PFSK-1 (cell line): Measurements from ENCODE around the gene MKRN3.

Experiments used
- FOXP2 ChIP-seq: optimal IDR thresholded peaks from 2 replicates; pipeline ENCODE3; 2011; ENCODE audit warnings: borderline replicate concordance, control low read depth, inconsistent platforms; ENCODE audit not compliant: insufficient read depth; ENCODE audit errors: extremely low read length, extremely low read depth
- POLR2AphosphoS5 ChIP-seq: IDR thresholded peaks from 2 replicates; pipeline ENCODE4 v1.6.1; 2012; ENCODE audit warnings: low read depth, mild to moderate bottlenecking, control low read depth, low read length, moderate library complexity
- REST ChIP-seq, 2 experiments: IDR thresholded peaks; 2 replicates each; pipeline versions ENCODE4 v1.6.1 to v1.8.0; 2011 to 2012; ENCODE audit warnings: low read depth in 2 of 2, low read length in 2 of 2, control low read depth in 1 of 2, inconsistent platforms in 1 of 2, mild to moderate bottlenecking in 1 of 2, moderate library complexity in 1 of 2; ENCODE audit not compliant: insufficient read depth in 1 of 2
- SIN3A ChIP-seq: IDR thresholded peaks from 2 replicates; pipeline ENCODE4 v1.6.1; 2012; ENCODE audit warnings: mild to moderate bottlenecking, low read length, moderate library complexity, borderline replicate concordance; ENCODE audit not compliant: insufficient read depth
- TAF1 ChIP-seq: IDR thresholded peaks from 2 replicates; pipeline ENCODE4 v1.6.1; 2012; ENCODE audit warnings: low read length, control low read depth, borderline replicate concordance; ENCODE audit not compliant: insufficient read depth

The MKRN3 gene

GRCh38 chr15:23589012-23589411 is 23.5 kb downstream of the MKRN3 start:
- TF ChIP-seq SIN3A (no peak), REST (IDR thresholded peaks at IDR 0.05; ENCODE audit: insufficient read depth in 1 of 2, low read depth in 2 of 2, low read length in 2 of 2) (no peak), FOXP2 (no peak), POLR2AphosphoS5 (no peak), TAF1 (no peak)

GRCh38 chr15:23594252-23594770 is 28.8 kb downstream of the MKRN3 start:
- TF ChIP-seq FOXP2 (no peak), TAF1 (no peak), SIN3A (no peak), REST (IDR thresholded peaks at IDR 0.05; ENCODE audit: insufficient read depth in 1 of 2, low read depth in 2 of 2, low read length in 2 of 2) (no peak), POLR2AphosphoS5 (no peak)

GRCh38 chr15:23595368-23595767 is 29.9 kb downstream of the MKRN3 start:
- TF ChIP-seq SIN3A (no peak), FOXP2 (no peak), TAF1 (no peak), POLR2AphosphoS5 (no peak), REST (IDR thresholded peaks at IDR 0.05; ENCODE audit: insufficient read depth in 1 of 2, low read depth in 2 of 2, low read length in 2 of 2) (no peak)

- no peak for TF ChIP-seq POLR2AphosphoS5
- TF ChIP-seq FOXP2, result no peak
- TF ChIP-seq REST (IDR thresholded peaks at IDR 0.05; ENCODE audit: insufficient read depth in 1 of 2, low read depth in 2 of 2, low read length in 2 of 2), result no peak
- no peak for TF ChIP-seq SIN3A
- no peak for TF ChIP-seq TAF1
Observed at GRCh38 chr15:23596736-23597135, 31.3 kb downstream of the MKRN3 start.

- TF ChIP-seq SIN3A, result no peak
Observed at GRCh38 chr15:23599053-23599452, 33.6 kb downstream of the MKRN3 start.

GRCh38 chr15:23602124-23602523 is 36.6 kb downstream of the MKRN3 start:
- TF ChIP-seq REST (IDR thresholded peaks at IDR 0.05; ENCODE audit: insufficient read depth in 1 of 2, low read depth in 2 of 2, low read length in 2 of 2) (no peak), FOXP2 (no peak), SIN3A (no peak), TAF1 (no peak), POLR2AphosphoS5 (no peak)
